GM06990 (cell line): ENCODE measurements around the gene LRBA.

Experiments
- DNase-seq: peaks from one replicate; pipeline ENCODE4 v3.0.0-alpha.2; 2011; ENCODE audit not compliant: insufficient read length; ENCODE audit errors: extremely low read depth
- H3K27me3 ChIP-seq: replicated peaks from 2 replicates; pipeline ENCODE4 v1.6.0; 2011; ENCODE audit warnings: low read length; ENCODE audit not compliant: control insufficient read depth, insufficient read depth
- H3K36me3 ChIP-seq: 2 replicates; pipeline ENCODE4 v1.5.1; 2011; ENCODE audit warnings: low read length; ENCODE audit not compliant: control insufficient read depth, insufficient read depth
- H3K4me3 ChIP-seq: replicated peaks from 2 replicates; pipeline ENCODE4 v1.5.1; 2011; ENCODE audit warnings: low read depth, mild to moderate bottlenecking, control low read depth, low read length
- TF ChIP-seq, protein P1 (sequence below): IDR thresholded peaks from 2 replicates; pipeline ENCODE4 v1.5.1; 2011; ENCODE audit warnings: low read length, control low read depth, mild to moderate bottlenecking, inconsistent platforms; ENCODE audit not compliant: insufficient read depth, poor library complexity, severe bottlenecking

LRBA gene

GRCh38 chr4:150648123-150648522 is 367.0 kb downstream of the LRBA start:
- Histone ChIP-seq H3K36me3 (no peaks in the 10 kb centered on the region), H3K27me3 (no peaks in the 10 kb centered on the region), H3K4me3 (no peak overlapping the region)
- no peak for DNase-seq
- TF ChIP-seq, protein P1, sequence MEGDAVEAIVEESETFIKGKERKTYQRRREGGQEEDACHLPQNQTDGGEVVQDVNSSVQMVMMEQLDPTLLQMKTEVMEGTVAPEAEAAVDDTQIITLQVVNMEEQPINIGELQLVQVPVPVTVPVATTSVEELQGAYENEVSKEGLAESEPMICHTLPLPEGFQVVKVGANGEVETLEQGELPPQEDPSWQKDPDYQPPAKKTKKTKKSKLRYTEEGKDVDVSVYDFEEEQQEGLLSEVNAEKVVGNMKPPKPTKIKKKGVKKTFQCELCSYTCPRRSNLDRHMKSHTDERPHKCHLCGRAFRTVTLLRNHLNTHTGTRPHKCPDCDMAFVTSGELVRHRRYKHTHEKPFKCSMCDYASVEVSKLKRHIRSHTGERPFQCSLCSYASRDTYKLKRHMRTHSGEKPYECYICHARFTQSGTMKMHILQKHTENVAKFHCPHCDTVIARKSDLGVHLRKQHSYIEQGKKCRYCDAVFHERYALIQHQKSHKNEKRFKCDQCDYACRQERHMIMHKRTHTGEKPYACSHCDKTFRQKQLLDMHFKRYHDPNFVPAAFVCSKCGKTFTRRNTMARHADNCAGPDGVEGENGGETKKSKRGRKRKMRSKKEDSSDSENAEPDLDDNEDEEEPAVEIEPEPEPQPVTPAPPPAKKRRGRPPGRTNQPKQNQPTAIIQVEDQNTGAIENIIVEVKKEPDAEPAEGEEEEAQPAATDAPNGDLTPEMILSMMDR: no peak

DNA sequence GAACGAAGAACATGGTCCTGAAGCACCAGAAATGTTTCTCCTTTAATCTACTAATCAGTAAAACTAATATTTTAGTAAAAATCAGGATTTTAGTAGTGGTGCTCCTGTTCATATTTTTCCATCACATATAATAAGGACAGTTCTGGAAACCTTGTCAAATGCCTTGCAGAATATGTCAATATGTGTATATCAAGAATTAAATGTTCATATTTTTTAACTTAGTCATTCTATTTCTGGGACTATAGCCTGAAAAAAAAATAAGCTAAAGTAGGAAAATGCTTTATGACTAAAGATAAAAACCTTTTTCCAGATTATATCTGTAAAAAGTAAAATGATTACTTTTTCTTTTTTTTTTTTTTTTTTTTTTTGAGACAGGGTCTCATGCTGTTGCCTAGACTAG is 368.1 kb downstream of the LRBA start:
- no peak for DNase-seq
- TF ChIP-seq, protein P1: no peak
- Histone ChIP-seq H3K36me3 (no peaks in the 10 kb centered on the region), H3K4me3 (no peak overlapping the region), H3K27me3 (no peaks in the 10 kb centered on the region)

GRCh38 chr4:150641612-150642011 is 373.5 kb downstream of the LRBA start:
- TF ChIP-seq, protein P1: no peak
- Histone ChIP-seq H3K4me3 (no peak overlapping the region), H3K27me3 (no peaks in the 10 kb centered on the region), H3K36me3 (no peaks in the 10 kb centered on the region)
- DNase-seq: no peak

DNA sequence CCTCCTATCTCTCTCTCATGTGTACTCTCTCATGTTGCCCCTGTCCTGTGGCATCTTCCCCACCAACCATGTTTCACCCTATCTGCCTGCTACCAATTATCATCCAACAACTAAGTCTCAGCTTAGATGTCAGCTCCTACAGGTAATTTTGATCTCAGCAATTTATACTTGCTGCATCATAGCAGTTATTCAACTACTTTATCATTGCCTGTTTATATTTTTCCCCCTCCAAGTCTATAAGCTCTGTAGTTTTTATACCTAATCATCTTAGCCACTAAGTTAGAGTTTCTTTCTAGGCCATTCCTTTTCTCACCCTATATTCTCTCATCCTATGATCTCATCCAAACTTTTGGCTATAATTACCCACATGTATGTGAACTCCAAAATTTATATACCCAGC is 382.4 kb downstream of the LRBA start:
- Histone ChIP-seq H3K27me3 (no peaks in the 10 kb centered on the region), H3K4me3 (no peak overlapping the region), H3K36me3 (no peaks in the 10 kb centered on the region)
- DNase-seq: no peak
- TF ChIP-seq, protein P1: no peak

GRCh38 chr4:150628073-150628472 is 387.0 kb downstream of the LRBA start:
- H3K4me3 ChIP-seq: no peak overlapping the region
- no peaks in the 10 kb centered on the region for H3K36me3 ChIP-seq
- TF ChIP-seq, protein P1: no peak
- no peaks in the 10 kb centered on the region for H3K27me3 ChIP-seq
- DNase-seq: no peak

DNA sequence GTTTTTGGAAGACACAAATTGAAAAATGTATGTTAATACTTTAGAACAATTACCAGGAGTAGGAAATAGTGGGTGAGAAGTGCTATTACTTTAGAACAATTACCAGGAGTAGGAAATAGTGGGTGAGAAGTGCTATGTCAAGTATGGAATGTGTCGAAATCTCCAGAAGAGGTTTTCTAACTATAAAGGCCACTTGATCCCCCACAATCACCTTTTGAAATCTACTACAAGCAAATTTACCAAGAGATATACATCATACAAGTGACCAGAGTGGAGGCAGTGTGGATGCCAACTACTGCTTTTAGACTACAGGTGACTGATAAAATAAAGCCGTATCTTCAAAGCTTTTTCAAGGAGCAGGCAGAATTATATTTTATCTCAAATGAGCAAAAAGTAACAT is 390.1 kb downstream of the LRBA start:
- no peak overlapping the region for H3K4me3 ChIP-seq
- TF ChIP-seq, protein P1: no peak
- DNase-seq: no peak
- H3K27me3 ChIP-seq: no peaks in the 10 kb centered on the region
- H3K36me3 ChIP-seq: no peaks in the 10 kb centered on the region
